ENCODE data around the gene RPAIN. TPM values are rescaled to one million over a fixed set of nuclear protein-coding genes. Genes with fewer than 3 reads are reported as not detected.

Gene RPAIN
- total RNA-seq, 1 experiment from 2014 or later: 30.5 TPM

DNA sequence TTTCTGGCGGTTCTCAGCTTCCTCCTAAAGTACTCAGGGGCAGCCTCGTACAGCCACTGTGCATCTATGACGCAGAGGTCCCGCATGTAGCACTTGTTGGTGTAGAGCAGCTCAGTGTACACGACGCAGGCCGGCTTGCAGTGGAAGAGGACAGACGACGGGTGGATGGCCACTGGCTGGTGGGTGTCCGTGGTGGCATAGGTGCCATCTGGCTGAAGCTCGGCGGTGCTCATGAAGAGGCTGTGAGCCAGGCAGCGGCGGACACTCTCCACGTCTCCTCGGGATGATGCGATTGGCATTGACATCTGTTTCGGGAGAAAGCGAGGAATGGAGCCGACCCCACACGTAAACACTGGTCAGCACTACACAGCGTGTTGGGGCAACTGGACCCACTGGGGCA is 24.2 kb downstream of the RPAIN start:
- Mint-ChIP-seq H3K4me3 (ENCODE audit: unreplicated experiment) (no peak overlapping the region), H3K36me3 (ENCODE audit: insufficient read depth, unreplicated experiment) (peaks cover 29% of the 10 kb centered on the region), H3K4me1 (ENCODE audit: low read depth, unreplicated experiment) (no peaks in the 10 kb centered on the region), H3K27ac (ENCODE audit: unreplicated experiment) (no peak overlapping the region), H3K27me3 (ENCODE audit: insufficient read depth, unreplicated experiment) (no peaks in the 10 kb centered on the region), H3K9me3 (ENCODE audit: unreplicated experiment) (no peaks in the 10 kb centered on the region)
- intact Hi-C loops (cut with micrococcal nuclease; ENCODE audit: unreplicated experiment): no loop called here
- CTCF ChIA-PET: no interaction called here
- POLR2A ChIA-PET: no interaction called here
- no peak for DNase-seq
- Histone ChIP-seq H3K27me3 (replicated peaks; ENCODE audit: control insufficient read depth, insufficient read depth, low read length) (no peaks in the 10 kb centered on the region), H3K4me3 (ENCODE audit: low read depth, low read length) (no peak overlapping the region), H3K9me3 (no peaks in the 10 kb centered on the region), H3K4me1 (no peaks in the 10 kb centered on the region), H3K36me3 (ENCODE audit: control insufficient read depth, insufficient read depth, low read length) (no peaks in the 10 kb centered on the region; the same call in 1 of the 2 replicates)
- no peak for TF ChIP-seq CTCF (IDR thresholded peaks at IDR 0.05; ENCODE audit: insufficient read depth in 1 of 2, low read depth in 1 of 2, low read length in 1 of 2, severe bottlenecking in 1 of 2, unreplicated experiment in 1 of 2)
- no TSS peak for BruUV-seq (replicated peaks)

- Mint-ChIP-seq H3K4me3 (ENCODE audit: unreplicated experiment) (no peak overlapping the region), H3K27me3 (ENCODE audit: insufficient read depth, unreplicated experiment) (no peaks in the 10 kb centered on the region), H3K27ac (ENCODE audit: unreplicated experiment) (no peak overlapping the region), H3K4me1 (ENCODE audit: low read depth, unreplicated experiment) (no peaks in the 10 kb centered on the region), H3K36me3 (ENCODE audit: insufficient read depth, unreplicated experiment) (peaks cover 36% of the 10 kb centered on the region), H3K9me3 (ENCODE audit: unreplicated experiment) (no peaks in the 10 kb centered on the region)
- CTCF ChIA-PET: no interaction called here
- Histone ChIP-seq H3K9me3 (no peaks in the 10 kb centered on the region), H3K27me3 (replicated peaks; ENCODE audit: control insufficient read depth, insufficient read depth, low read length) (no peaks in the 10 kb centered on the region), H3K36me3 (ENCODE audit: control insufficient read depth, insufficient read depth, low read length) (no peaks in the 10 kb centered on the region; the same call in 1 of the 2 replicates), H3K4me3 (ENCODE audit: low read depth, low read length) (no peak overlapping the region), H3K4me1 (no peaks in the 10 kb centered on the region)
- DNase-seq: no peak
- TF ChIP-seq CTCF (IDR thresholded peaks at IDR 0.05; ENCODE audit: insufficient read depth in 1 of 2, low read depth in 1 of 2, low read length in 1 of 2, severe bottlenecking in 1 of 2, unreplicated experiment in 1 of 2): no peak
- POLR2A ChIA-PET: no interaction called here
- intact Hi-C loops (cut with micrococcal nuclease; ENCODE audit: unreplicated experiment): no loop called here
- BruUV-seq (replicated peaks): no TSS peak
Measured at GRCh38 chr17:5446786-5447185, 26.8 kb downstream of the RPAIN start.

GRCh38 chr17:5464717-5465507 is 44.9 kb downstream of the RPAIN start:
- peaks cover 27% of the 10 kb centered on the region for H3K36me3 Mint-ChIP-seq (ENCODE audit: insufficient read depth, unreplicated experiment)
- Histone ChIP-seq H3K36me3 (ENCODE audit: control insufficient read depth, insufficient read depth, low read length) (no peaks in the 10 kb centered on the region), H3K27me3 (replicated peaks; ENCODE audit: control insufficient read depth, insufficient read depth, low read length) (no peaks in the 10 kb centered on the region), H3K9me3 (no peaks in the 10 kb centered on the region), H3K4me3 (ENCODE audit: low read depth, low read length) (no peak overlapping the region), H3K4me1 (no peaks in the 10 kb centered on the region)
- no peaks in the 10 kb centered on the region for H3K9me3 Mint-ChIP-seq (ENCODE audit: unreplicated experiment)
- no peak overlapping the region for H3K4me3 Mint-ChIP-seq (ENCODE audit: unreplicated experiment)
- CTCF ChIA-PET: no interaction called here
- DNase-seq: no peak
- H3K27me3 Mint-ChIP-seq (ENCODE audit: insufficient read depth, unreplicated experiment): no peaks in the 10 kb centered on the region
- intact Hi-C loops (cut with micrococcal nuclease; ENCODE audit: unreplicated experiment): no loop called here
- peaks cover 14% of the 10 kb centered on the region for H3K4me1 Mint-ChIP-seq (ENCODE audit: low read depth, unreplicated experiment)
- peak overlapping the region; percentile 54 for H3K27ac Mint-ChIP-seq (ENCODE audit: unreplicated experiment)
- BruUV-seq (replicated peaks): no TSS peak
- POLR2A ChIA-PET: no interaction called here
- no peak for TF ChIP-seq CTCF (IDR thresholded peaks at IDR 0.05; ENCODE audit: insufficient read depth in 1 of 2, low read depth in 1 of 2, low read length in 1 of 2, severe bottlenecking in 1 of 2, unreplicated experiment in 1 of 2)
